H7 (cell line): ENCODE results near the gene GGPS1. TPM values are rescaled to one million over a fixed set of nuclear protein-coding genes. Genes with fewer than 3 reads are reported as not detected.
"Not testable (repeated sequence)": the region's sequence is repeated elsewhere in the genome, so short reads cannot be mapped to it uniquely, and the experiment has no call there.

Experiments
- DNase-seq: peaks from one replicate; pipeline ENCODE4 v3.0.0; 2012
- H3K27me3 ChIP-seq: 2 replicates; pipeline ENCODE4 v1.6.0; 2011; ENCODE audit warnings: mild to moderate bottlenecking, low read length; ENCODE audit not compliant: control insufficient read depth, insufficient read depth
- H3K36me3 ChIP-seq: replicated peaks from 2 replicates; pipeline ENCODE4 v1.5.1; 2011; ENCODE audit warnings: low read length; ENCODE audit not compliant: control insufficient read depth, insufficient read depth
- H3K4me3 ChIP-seq: 2 replicates; pipeline ENCODE4 v1.5.1; 2011; ENCODE audit warnings: low read depth, mild to moderate bottlenecking, control low read depth, low read length, moderate library complexity; ENCODE audit not compliant: insufficient read depth
- total RNA-seq: library from RNA; depleted of rRNA; stranded (reverse); fragments of >200 nt; shearing (Covaris generic); gene quantifications from 2 replicates; pipeline ENCODE4 v1.2.3, GENCODE V29; 2014

The GGPS1 gene
- total RNA-seq, 1 experiment from 2014 or later = 52.5 TPM

GRCh38 chr1:235295902-235296350 is 32.4 kb upstream of the GGPS1 start:
- Histone ChIP-seq H3K4me3 (no peak overlapping the region), H3K36me3 (no peaks in the 10 kb centered on the region), H3K27me3 (no peaks in the 10 kb centered on the region)
- DNase-seq = no peak

DNA sequence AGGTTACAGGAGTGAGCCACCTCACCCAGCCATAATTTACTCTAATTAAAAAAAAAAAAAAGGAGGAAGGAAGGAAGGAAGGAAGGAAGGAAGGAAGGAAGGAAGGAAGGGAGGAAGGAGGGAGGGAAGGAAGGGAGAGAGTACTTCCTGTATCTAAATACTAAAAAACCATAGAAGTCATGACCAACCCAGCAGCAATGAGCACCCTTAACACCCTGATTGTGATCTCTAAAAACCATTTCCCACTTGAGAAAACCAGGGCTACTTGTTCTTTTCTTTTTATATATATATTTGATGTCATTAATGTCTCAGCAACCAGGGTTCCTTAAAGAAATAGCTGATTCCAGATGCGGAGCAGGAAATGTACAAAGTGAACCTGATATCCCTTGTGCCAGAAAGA is 31.6 kb upstream of the GGPS1 start:
- no peak overlapping the region for H3K4me3 ChIP-seq
- H3K27me3 ChIP-seq = no peaks in the 10 kb centered on the region
- H3K36me3 ChIP-seq = no peaks in the 10 kb centered on the region
- DNase-seq = no peak

DNA sequence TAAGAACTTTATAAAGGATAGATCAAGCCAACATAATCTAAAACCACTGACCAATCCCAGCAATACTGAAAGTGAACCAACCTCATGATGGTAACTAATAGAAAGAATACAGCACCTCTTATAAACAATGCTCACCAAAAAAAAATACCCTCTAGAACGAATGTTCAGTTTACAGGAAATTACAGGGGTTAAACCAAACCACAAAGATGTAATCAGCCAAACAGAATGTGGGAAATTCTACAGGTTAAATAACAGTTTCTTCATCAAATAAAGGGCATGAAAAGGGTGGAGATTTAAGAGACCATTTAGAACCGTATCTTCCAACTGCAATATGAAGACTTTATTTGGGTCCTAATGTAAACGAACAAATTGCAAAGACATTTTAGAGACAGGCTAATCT is 30.8 kb upstream of the GGPS1 start:
- DNase-seq = no peak
- Histone ChIP-seq H3K27me3 (no peaks in the 10 kb centered on the region), H3K36me3 (no peaks in the 10 kb centered on the region), H3K4me3 (no peak overlapping the region)

GRCh38 chr1:235298758-235299157 is 29.6 kb upstream of the GGPS1 start:
- H3K27me3 ChIP-seq = no peaks in the 10 kb centered on the region
- DNase-seq = no peak
- H3K4me3 ChIP-seq = no peak overlapping the region
- no peaks in the 10 kb centered on the region for H3K36me3 ChIP-seq

GRCh38 chr1:235299169-235299858 is 29.1 kb upstream of the GGPS1 start:
- Histone ChIP-seq H3K27me3 (no peaks in the 10 kb centered on the region), H3K36me3 (no peaks in the 10 kb centered on the region), H3K4me3 (no peak overlapping the region)
- no peak for DNase-seq

DNA sequence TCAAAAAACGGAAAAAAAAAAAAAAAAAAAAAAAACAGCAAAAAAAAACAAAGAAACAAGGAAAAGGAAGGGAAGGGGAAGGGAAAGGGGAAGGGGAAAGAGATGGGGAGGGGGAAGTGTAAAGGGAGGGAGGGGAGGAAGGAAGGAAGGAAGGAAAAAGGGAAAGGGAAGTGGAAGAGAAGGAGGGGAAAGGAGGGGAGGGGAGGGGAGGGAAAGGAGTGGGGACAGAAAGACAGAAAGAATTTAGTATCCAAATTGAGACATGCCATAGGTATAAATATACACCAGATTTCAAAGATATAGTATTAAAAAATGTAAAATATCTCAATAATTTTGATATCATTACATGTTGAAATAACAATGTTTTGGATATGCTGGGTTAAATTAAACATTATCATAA is 26.2 kb upstream of the GGPS1 start:
- Histone ChIP-seq H3K27me3 (no peaks in the 10 kb centered on the region), H3K36me3 (no peaks in the 10 kb centered on the region), H3K4me3 (no peak overlapping the region)
- DNase-seq = no peak

GRCh38 chr1:235304549-235305451 is 23.6 kb upstream of the GGPS1 start:
- DNase-seq = no peak
- H3K36me3 ChIP-seq = no peaks in the 10 kb centered on the region
- no peak overlapping the region for H3K4me3 ChIP-seq
- H3K27me3 ChIP-seq = no peaks in the 10 kb centered on the region

DNA sequence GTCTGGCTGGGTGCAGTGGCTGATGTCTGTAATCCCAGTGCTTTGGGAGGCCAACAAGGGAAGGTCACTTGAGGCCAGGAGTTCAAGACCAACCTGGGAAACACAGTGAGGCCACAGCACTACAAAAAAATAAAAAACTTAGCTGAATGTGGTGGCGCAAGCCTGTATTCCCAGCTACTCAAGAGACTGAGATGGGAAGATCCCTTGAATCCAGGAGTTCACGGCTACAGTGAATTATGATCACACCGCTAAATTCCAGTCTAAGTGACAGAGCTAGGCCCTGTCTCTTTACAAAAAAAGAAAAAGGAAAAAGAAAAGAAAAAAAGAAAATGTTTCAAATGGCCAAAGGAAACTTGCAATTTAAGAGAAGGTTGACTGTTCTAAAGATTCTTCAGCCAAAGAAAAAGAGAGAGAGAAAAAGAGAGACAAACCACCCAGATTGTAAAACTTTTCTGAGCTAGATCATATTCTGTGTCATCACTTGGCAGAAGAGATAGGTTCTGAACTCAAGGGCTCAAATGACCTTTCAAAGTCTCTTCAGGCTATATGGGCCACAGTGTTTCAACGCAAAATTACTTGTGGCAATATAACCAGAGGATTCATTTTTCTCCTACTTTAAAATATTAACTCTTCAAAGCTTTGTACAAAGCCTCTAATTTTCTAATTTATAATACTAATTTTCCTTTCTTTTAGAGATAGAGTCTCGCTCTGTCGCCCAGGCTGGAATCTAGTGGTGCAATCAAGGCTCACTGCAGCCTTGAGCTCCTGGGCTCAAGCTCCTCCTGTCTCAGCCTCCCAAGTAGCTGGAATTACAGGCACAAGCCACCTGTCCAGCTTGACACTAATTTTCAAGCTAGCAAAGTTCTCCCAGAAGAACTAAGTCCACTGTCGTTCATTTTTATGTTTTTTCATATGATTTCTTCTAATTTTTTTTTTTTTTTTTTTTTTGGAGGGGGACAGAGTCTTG is 20.9 kb upstream of the GGPS1 start:
- Histone ChIP-seq H3K36me3 (no peaks in the 10 kb centered on the region; the same call in 1 of the 2 replicates), H3K4me3 (no peak overlapping the region)

GRCh38 chr1:235309206-235309605 is 19.2 kb upstream of the GGPS1 start:
- not testable (repeated sequence) for H3K27me3 ChIP-seq, H3K36me3 ChIP-seq, DNase-seq, H3K4me3 ChIP-seq

More for the DNA sequence above, 20.9 kb upstream of the GGPS1 start:
- H3K27me3 ChIP-seq = no peaks in the 10 kb centered on the region
- no peak for DNase-seq

DNA sequence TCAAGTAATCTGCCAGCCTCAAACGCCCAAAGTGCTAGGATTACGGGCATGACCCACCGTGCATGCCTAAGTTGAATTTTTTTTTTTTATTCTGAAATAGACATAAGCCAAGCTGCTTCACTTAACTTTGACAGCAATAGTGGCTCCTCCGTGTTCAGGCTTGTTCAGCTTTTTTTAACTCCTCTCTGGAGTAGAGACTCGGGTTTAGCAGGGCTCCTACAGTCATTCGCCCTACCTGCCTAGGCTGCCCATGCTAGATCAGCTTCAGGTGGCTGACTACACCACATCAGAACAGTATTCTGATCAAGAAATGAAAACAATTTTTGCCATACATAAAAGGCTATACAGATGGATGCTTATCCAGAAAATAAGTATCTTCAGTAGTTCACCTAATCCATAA is 15.1 kb upstream of the GGPS1 start:
- Histone ChIP-seq H3K36me3 (no peaks in the 10 kb centered on the region; the same call in 1 of the 2 replicates), H3K4me3 (no peak overlapping the region), H3K27me3 (no peaks in the 10 kb centered on the region)
- DNase-seq = no peak

DNA sequence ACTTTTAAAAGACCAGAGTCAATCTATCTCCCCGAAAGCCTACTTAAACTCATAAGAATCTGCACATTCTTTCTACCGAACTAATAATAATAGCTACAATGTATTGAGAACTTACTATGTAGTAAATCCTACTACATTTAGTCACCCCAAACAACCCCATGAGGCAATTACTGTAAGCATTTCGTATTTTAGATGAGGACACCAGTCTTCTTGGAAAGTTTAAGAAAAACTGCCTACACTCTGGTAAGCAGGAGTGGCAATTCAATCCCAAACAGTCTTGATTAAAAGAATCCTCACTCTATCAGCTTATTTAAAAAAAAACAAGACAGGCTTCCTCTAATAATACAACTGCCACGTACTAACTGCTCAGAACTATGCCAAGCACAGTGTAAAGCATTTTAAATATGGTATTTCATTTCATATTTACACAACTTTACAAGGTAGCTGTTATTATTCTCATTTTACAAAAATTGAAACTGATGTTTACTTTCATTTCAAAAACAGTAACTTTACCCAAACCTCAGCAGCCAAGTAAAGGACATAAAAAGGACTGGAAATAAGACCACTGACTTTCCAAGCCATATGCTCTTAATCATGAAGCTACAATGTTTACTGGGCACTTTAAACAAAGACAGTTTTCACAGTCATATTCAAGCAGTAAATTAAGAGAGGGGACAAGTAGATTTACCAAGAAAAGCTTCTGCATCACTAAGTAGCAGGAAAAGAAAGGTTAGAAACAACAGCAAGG is 14.3 kb upstream of the GGPS1 start:
- DNase-seq = no peak
- H3K27me3 ChIP-seq = no peaks in the 10 kb centered on the region
- H3K4me3 ChIP-seq = no peak overlapping the region
- peaks cover 4% of the 10 kb centered on the region for H3K36me3 ChIP-seq

DNA sequence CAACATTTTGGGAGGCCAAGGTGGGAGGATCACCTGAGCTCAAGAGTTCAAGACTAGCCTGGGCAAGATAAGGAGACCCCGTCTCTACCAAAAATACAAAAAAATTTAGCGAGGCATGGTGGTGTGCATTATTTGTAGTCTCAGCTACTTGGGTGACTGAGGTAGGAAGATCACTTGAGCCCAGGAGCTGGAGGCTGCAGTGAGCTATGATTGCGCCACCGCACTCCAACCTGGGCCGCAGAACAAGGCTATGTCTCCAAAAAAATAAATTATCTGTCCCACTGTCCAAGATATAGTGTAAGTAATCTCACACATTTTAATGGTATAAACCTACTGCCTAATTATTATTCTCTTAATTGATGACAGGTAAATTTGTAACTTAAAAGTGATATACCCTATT is 13.2 kb upstream of the GGPS1 start:
- Histone ChIP-seq H3K27me3 (no peaks in the 10 kb centered on the region), H3K4me3 (no peak overlapping the region), H3K36me3 (peaks cover 4% of the 10 kb centered on the region)
- no peak for DNase-seq

DNA sequence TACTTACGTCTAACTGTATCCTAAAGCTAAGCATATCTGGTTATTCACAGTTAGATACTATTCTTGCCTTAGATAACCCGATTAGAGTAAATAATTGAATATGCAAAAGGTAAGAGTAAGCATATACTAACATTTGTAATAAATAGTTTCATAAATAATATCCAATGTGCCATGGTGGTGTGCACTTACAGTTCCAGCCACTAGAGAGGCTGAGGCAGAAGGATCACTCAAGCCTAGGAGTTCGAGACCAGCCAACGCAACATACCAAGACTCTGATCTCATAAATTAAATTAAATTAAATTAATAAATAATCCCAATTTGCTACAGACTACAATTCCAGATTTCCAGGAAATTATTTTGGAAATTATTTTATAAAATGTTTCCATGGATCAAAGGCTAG is 12.6 kb upstream of the GGPS1 start:
- Histone ChIP-seq H3K4me3 (no peak overlapping the region), H3K36me3 (peaks cover 4% of the 10 kb centered on the region), H3K27me3 (no peaks in the 10 kb centered on the region)
- DNase-seq = no peak

DNA sequence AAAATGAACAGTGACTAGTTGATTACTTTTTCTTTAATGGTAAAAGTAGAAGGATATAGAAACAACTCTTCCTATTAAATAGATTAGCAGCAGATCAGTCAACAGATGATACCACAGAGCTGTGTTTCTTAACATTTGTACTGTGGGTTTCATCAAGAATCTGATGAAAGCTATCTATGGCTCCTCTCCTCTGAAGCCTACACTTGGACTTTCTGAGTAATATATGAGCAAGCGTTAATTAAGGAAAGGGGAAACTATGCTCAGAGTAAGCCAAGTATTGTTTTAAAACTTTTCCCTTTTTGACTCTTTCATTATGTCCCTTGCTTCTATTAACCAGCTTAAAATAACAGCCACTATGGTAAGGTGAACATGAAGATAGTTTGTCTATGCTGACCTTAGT is 11.2 kb upstream of the GGPS1 start:
- Histone ChIP-seq H3K27me3 (no peaks in the 10 kb centered on the region), H3K4me3 (no peak overlapping the region)
- DNase-seq = no peak

More for the DNA sequence above, 11.2 kb upstream of the GGPS1 start:
- H3K36me3 ChIP-seq = peaks cover 4% of the 10 kb centered on the region
